Mesenteric fat pad (tissue), 1 donor: Measurements from ENCODE around the gene ATP6AP2. TPM values are rescaled to one million over a fixed set of nuclear protein-coding genes. Genes with fewer than 3 reads are reported as not detected.
"Not testable (repeated sequence)": the region's sequence is repeated elsewhere in the genome, so short reads cannot be mapped to it uniquely, and the experiment has no call there.

Experiments used
- DNase-seq: peaks from one replicate; pipeline ENCODE4 v3.0.0-alpha.2; 2020; ENCODE audit warnings: low spot score
- total RNA-seq: library from RNA; stranded (reverse); fragmentation: NEBNext Ultra II Directional; extraction: Animal tissue kit (Norgen Biotek cat#: 25700); gene quantifications from one replicate; pipeline ENCODE4 v1.2.1, GENCODE V29; 2021
- donor health status: DM: yes; HTN: yes; CAD: no.

The ATP6AP2 gene
- total RNA-seq, 1 donor from 2014 or later, result 112 TPM

GRCh38 chrX:40573763-40574162, 7.0 kb upstream of the ATP6AP2 start:
- no peak for DNase-seq

DNA sequence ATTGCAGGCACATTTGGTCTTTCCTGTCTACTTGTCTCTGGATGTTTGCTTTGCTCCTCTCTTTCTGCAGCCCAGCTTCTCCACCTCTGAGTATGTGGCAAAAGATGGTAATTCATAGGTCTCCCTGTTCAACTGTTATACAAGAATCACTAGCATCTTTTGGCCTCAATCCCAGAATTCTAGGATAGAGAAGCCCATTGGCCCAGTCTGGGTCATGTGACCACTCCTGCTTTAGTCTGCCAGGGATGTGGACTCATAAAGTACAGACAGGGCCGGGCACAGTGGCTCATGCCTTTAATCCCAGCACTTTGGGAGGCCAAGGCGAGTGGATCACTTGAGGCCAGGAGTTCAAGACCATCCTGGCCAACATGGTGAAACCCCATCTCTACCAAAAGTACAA, 5.4 kb upstream of the ATP6AP2 start:
- not testable (repeated sequence) for DNase-seq

GRCh38 chrX:40576291-40576690, 4.5 kb upstream of the ATP6AP2 start:
- DNase-seq, result no peak

GRCh38 chrX:40578039-40578695, 2.6 kb upstream of the ATP6AP2 start:
- DNase-seq, result no peak

DNA sequence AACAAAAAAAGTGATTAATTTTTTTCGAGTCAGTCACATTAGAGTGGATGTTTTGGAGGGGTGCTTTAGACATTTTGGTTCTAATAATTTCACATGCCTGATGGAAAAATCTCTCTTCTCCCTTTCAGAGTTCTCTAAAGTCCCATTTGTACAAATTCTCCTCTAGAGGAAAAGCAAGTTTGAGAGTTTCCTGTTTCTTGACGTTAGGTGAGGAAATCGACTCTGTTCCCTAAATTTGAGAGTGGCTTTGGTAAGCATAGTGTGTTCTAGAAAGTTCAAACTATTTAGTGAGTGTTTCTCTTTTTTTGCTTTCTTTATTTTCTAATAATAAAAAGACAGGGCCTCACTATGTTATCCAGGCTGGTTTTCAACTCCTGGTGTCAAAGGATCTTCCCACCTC, 1.6 kb upstream of the ATP6AP2 start:
- DNase-seq, result no peak

GRCh38 chrX:40579900-40580536, 752 bp upstream of the ATP6AP2 start:
- DNase-seq, result no peak

GRCh38 chrX:40581336-40581920, 658 bp downstream of the ATP6AP2 start:
- no peak for DNase-seq

GRCh38 chrX:40582178-40582577, 1.4 kb downstream of the ATP6AP2 start:
- not testable (repeated sequence) for DNase-seq

- no peak for DNase-seq
Observed at GRCh38 chrX:40582811-40583210, 2.0 kb downstream of the ATP6AP2 start.

DNA sequence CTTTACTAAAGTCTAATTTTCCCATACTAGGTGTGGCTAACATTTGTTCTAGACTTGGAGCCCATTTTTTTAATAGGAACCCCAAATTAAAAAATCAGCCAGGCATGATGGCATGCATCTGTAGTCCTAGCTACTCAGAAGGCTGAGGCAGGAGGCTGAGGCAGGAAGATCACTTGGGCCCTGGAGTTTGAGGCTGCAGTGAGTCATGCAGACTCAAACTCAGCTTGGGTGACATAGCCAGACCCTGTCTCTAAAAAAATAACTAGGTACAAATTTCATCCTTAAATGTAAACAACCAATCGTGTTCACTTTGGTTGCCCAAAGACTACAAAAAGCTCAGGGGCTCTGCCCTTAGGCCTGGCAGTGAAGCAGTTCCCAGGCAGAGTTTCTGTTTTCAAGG, 6.9 kb downstream of the ATP6AP2 start:
- not testable (repeated sequence) for DNase-seq

- not testable (repeated sequence) for DNase-seq
Observed at GRCh38 chrX:40589616-40590321, 9.0 kb downstream of the ATP6AP2 start.

DNA sequence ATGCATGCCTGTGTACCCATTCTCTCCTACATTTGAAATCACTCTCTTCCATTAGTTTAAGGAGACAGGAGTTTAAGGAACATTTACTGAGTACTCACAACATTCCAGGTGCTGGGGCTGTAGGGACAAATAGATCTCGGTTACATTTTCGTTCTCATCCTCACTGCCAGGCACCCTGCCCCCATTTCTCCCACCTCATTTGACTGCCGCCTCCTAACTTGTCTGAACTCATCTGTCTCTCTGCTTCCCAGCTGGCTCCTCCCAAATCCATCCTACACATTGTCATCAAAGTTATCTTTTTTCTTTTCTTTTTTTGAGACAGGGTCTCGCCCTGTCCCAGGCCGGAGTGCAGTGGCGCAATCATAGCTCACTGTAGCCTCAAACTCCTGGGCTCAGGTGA, 22.7 kb downstream of the ATP6AP2 start:
- no peak for DNase-seq

DNA sequence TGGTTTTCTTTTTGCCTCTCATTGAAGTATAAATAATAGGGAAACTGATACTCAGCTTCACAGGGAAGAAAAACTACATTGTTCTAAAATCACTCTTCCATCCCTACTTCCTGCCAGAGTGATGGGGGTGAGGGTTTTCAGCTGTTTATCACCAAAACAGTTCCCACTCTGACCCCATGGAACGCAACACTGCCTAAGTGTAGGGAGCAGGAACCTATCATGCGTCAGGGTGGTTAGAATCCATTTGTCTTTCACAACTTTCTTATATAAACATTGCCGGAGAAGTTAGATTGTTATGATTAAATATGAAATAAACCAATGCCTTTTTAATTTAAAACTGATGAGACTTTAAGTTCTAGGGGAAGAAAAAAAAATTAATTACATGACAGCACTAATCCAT, 26.6 kb downstream of the ATP6AP2 start:
- no peak for DNase-seq

GRCh38 chrX:40612511-40612910, 31.7 kb downstream of the ATP6AP2 start:
- DNase-seq, result no peak

- no peak for DNase-seq
Observed at GRCh38 chrX:40615976-40616375, 35.2 kb downstream of the ATP6AP2 start.

DNA sequence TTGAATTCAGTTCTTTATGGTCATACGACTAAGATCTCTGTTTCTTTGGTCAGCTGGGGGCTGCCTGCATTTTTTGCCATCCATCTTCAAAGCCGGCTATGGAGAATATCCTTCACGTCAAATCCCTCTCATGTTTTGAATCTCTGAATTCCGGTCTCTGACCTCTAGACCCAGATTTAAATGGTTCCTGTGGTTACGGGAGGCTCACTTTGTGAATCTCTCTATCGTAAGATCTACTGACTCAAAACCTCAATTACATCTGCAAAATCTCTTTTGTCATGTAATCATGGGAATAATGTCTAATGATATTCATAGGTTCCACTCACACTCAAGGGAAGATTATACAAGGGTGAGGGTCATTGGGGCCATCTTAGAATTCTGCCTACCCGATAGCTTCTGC, 36.8 kb downstream of the ATP6AP2 start:
- no peak for DNase-seq

DNA sequence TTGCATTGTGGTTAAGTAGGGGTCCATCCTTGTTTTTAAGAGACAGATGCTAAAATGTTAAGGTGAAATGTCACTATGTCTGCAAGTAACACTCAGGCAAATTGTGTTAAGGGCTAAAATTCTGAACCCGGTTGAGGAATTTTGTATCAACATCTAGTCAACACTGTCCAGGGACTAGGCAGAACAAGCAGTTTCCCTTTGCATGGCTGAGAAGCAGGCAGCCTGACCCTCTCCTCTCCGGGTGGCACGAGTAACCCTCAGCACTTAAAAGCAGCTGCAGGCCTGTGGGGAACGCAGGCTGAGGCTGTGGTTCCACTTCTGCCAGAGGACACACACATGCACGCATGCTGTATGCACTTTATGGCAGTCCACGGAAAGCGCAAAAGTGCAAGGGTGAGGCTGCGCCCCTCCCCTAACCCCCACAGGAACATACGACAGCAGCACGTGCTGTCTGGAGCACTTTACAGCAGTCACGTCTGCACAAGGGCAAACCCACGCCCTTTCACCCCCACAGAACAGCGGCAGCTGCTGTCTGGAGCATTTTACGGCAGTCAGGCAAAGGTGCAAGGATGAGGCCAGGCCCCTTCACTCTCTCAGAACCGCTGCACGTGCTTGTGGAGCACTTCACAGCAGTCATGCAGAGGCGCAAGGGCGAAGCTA, 41.8 kb downstream of the ATP6AP2 start:
- DNase-seq, result no peak

- DNase-seq, result no peak
Observed at GRCh38 chrX:40623139-40623536, 42.4 kb downstream of the ATP6AP2 start, which contains the start of gene MPC1L. Gene MPC1L, plus strand, starts transcription at chrX:40623428. Its CDS starts 138 bp downstream, at chrX:40623566.

DNA sequence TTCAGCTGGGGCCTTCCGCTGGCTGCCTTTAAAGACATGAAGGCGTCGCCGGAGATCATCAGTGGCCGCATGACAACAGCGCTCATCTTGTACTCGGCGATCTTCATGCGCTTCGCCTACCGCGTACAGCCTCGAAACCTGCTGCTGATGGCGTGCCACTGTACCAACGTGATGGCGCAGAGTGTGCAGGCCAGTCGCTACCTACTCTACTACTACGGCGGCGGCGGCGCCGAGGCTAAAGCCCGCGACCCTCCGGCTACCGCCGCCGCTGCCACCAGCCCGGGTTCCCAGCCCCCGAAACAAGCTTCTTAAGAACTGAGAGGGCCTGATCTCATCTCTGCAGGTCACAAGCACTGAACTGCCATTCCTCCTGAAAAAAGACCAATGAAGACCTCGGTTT, 42.9 kb downstream of the ATP6AP2 start:
- no peak for DNase-seq

- DNase-seq, result no peak
Observed at GRCh38 chrX:40625294-40625693, 44.5 kb downstream of the ATP6AP2 start.

- no peak for DNase-seq
Observed at GRCh38 chrX:40628506-40628905, 47.7 kb downstream of the ATP6AP2 start.

DNA sequence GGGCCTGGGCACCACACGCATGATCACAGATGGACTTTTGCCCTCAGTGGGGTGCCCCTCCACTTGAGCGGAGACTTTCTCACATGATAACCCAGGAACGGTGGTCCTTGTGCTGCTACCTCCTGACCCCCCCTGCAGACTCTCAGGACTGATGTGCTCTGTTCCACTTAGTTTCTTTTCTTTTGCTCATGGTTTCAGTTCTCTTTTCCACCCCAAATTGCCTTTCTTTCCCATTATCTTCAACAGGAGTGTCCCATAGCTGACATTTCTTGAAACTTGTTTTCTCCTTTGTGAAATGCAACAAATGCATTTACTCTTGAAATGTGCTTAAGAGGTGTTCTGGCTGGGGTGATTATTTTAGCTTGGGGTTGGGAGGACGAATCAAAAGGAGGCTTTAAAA, 51.4 kb downstream of the ATP6AP2 start:
- no peak for DNase-seq
